ENCODE results near the gene FHIT.

DNA sequence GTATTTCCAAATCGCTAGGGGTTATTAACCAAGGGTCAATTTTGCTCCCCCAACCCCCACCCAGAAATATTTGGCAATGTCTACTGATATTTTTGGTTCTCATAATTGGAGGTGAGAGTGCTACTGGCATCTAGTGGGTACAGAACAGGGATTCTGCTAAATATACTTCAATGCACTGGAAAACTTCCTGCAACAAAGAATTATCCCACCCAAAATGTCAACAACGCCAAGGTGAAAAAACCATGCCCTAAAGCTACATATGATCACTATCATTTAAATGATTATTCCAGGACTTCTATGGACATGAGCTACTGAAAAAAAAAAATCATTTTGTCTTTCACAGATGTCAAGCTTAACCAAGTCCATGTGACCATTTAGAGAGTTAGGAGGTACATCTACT is 867.9 kb downstream of the FHIT start:
- TF ChIP-seq, protein P1, sequence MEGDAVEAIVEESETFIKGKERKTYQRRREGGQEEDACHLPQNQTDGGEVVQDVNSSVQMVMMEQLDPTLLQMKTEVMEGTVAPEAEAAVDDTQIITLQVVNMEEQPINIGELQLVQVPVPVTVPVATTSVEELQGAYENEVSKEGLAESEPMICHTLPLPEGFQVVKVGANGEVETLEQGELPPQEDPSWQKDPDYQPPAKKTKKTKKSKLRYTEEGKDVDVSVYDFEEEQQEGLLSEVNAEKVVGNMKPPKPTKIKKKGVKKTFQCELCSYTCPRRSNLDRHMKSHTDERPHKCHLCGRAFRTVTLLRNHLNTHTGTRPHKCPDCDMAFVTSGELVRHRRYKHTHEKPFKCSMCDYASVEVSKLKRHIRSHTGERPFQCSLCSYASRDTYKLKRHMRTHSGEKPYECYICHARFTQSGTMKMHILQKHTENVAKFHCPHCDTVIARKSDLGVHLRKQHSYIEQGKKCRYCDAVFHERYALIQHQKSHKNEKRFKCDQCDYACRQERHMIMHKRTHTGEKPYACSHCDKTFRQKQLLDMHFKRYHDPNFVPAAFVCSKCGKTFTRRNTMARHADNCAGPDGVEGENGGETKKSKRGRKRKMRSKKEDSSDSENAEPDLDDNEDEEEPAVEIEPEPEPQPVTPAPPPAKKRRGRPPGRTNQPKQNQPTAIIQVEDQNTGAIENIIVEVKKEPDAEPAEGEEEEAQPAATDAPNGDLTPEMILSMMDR (IDR thresholded peaks at IDR 0.05) = no peak
- TF ChIP-seq POLR2A (IDR thresholded peaks at IDR 0.05) = no peak
